CD4-positive, alpha-beta T cell (primary cell): ENCODE measurements around the gene PAPSS2. TPM values are rescaled to one million over a fixed set of nuclear protein-coding genes. Genes with fewer than 3 reads are reported as not detected.

Experiments used
- ATAC-seq: fragments of 200-7000 bp; cut with Tn5 transposase; one replicate; pipeline ENCODE4 v1.10.0; 2022; ENCODE audit warnings: mild to moderate bottlenecking; ENCODE audit not compliant: poor library complexity
- CTCF ChIA-PET: fragments of 350-600 bp; sonication (Branson Sonifier 250); formaldehyde crosslinking; loops from one replicate; lab custom pipeline; 2021; ENCODE audit warnings: antibody characterized with exemption, inconsistent platforms; lab: Charles Lee
- POLR2A ChIA-PET: fragments of 350-600 bp; sonication (Branson Sonifier 250); formaldehyde crosslinking; loops from one replicate; lab custom pipeline; 2021; ENCODE audit warnings: antibody characterized with exemption, inconsistent platforms; lab: Charles Lee
- DNase-seq, 14 experiments: peaks; one replicate each; pipeline ENCODE4 v3.0.0-alpha.2; 2013 to 2020; ENCODE audit warnings: mixed read lengths in 2 of 14
- H3K27ac ChIP-seq, 2 donors: one replicate each; pipeline versions ENCODE4 v1.5.1 to v1.7.0; 2013; ENCODE audit warnings: low read length in 2 of 2, low read depth in 1 of 2, mild to moderate bottlenecking in 1 of 2
- H3K27me3 ChIP-seq, 2 experiments: 1 replicate in 1 of 2; 2 replicates in 1 of 2; pipeline versions ENCODE4 v1.6.1 to v1.7.0; 2013; ENCODE audit warnings: low read length in 2 of 2, control low read depth in 1 of 2, mild to moderate bottlenecking in 1 of 2, moderate library complexity in 1 of 2; ENCODE audit not compliant: insufficient read depth in 2 of 2, control insufficient read depth in 1 of 2
- H3K36me3 ChIP-seq: one replicate; pipeline ENCODE4 v1.6.1; 2013; ENCODE audit warnings: low read length, control low read depth; ENCODE audit not compliant: insufficient read depth
- H3K4me1 ChIP-seq: one replicate; pipeline ENCODE4 v1.6.1; 2013; ENCODE audit warnings: low read length, control low read depth; ENCODE audit not compliant: insufficient read depth
- H3K4me3 ChIP-seq: one replicate; pipeline ENCODE4 v1.5.1; 2013; ENCODE audit warnings: mild to moderate bottlenecking, low read length, moderate library complexity
- H3K9me3 ChIP-seq, 2 experiments: 1 replicate in 1 of 2; 2 replicates in 1 of 2; pipeline versions ENCODE4 v1.6.1 to v1.7.0; 2013; ENCODE audit warnings: low read length in 2 of 2, mild to moderate bottlenecking in 2 of 2, control low read depth in 1 of 2, moderate library complexity in 1 of 2; ENCODE audit not compliant: control insufficient read depth in 1 of 2, insufficient read depth in 1 of 2
- H3K27ac Mint-ChIP-seq: one replicate; pipeline ENCODE4 v1.8.0; 2020; ENCODE audit warnings: mixed read lengths
- H3K27me3 Mint-ChIP-seq: one replicate; pipeline ENCODE4 v1.8.0; 2021; ENCODE audit warnings: mixed read lengths
- H3K36me3 Mint-ChIP-seq: one replicate; pipeline ENCODE4 v1.8.0; 2021; ENCODE audit warnings: low read depth, mixed read lengths
- H3K4me1 Mint-ChIP-seq: one replicate; pipeline ENCODE4 v1.8.0; 2021; ENCODE audit warnings: low read depth, mixed read lengths
- H3K4me3 Mint-ChIP-seq: one replicate; pipeline ENCODE4 v1.8.0; 2020; ENCODE audit warnings: mild to moderate bottlenecking, mixed read lengths
- H3K9me3 Mint-ChIP-seq: one replicate; pipeline ENCODE4 v1.8.0; 2020; ENCODE audit warnings: mixed read lengths
- CTCF ChIP-seq: fragments of 200-600 bp; IDR thresholded peaks from one replicate; pipeline ENCODE4 v1.8.0; 2022; ENCODE audit warnings: antibody characterized with exemption, mild to moderate bottlenecking
- intact Hi-C, 2 experiments: fragments of 100-400 bp; cut with DNase I in 1 of 2; cut with micrococcal nuclease in 1 of 2; formaldehyde crosslinking; loops; one replicate each; pipeline versions ENCODE4 v1.15.1 to v1.9.0; 2023 to 2025; cut with DNase I, micrococcal nuclease
- total RNA-seq, 174 experiments: library from RNA in 2 of 174; stranded (reverse) in 2 of 174; gene quantifications; one replicate each; pipeline ENCODE4 v1.2.3 and lab custom pipeline; 2021 to 2026

PAPSS2 gene
- total RNA-seq, 2 experiments from 2014 or later, result not detected

GRCh38 chr10:87622314-87623004 is 37.2 kb upstream of the PAPSS2 start:
- TF ChIP-seq CTCF, result no peak
- Histone ChIP-seq H3K36me3 (no peaks in the 10 kb centered on the region), H3K9me3 (no peaks in the 10 kb centered on the region), H3K4me1 (no peaks in the 10 kb centered on the region), H3K4me3 (no peak overlapping the region), H3K27me3 (peaks cover 2 to 14% of the 10 kb centered on the region in 2 experiments), H3K27ac (no peak overlapping the region)
- Mint-ChIP-seq H3K27me3 (peaks cover 14% of the 10 kb centered on the region), H3K36me3 (no peaks in the 10 kb centered on the region), H3K4me1 (no peaks in the 10 kb centered on the region), H3K4me3 (no peak overlapping the region), H3K9me3 (no peaks in the 10 kb centered on the region), H3K27ac (no peak overlapping the region)
- CTCF ChIA-PET, result interaction anchor here (0.8 kb wide), 1 partner anchor 8 kb away, joined by 3 read pairs; no protein-coding TSS in a partner anchor
- intact Hi-C loops, result no loop called here
- POLR2A ChIA-PET, result no interaction called here
- ATAC-seq (no peak), DNase-seq (no peak)

- ChIA-PET CTCF (interaction anchor here (0.7 to 0.8 kb wide), 2 partner anchors 8 to 151 kb away, joined by 3 to 5 read pairs; no protein-coding TSS in a partner anchor), POLR2A (no interaction called here)
- H3K27ac Mint-ChIP-seq, result no peak overlapping the region
- no peaks in the 10 kb centered on the region for H3K36me3 Mint-ChIP-seq
- Histone ChIP-seq H3K4me3 (no peak overlapping the region), H3K27ac (no peak overlapping the region), H3K36me3 (no peaks in the 10 kb centered on the region), H3K27me3 (peaks cover 2 to 11% of the 10 kb centered on the region in 2 experiments), H3K4me1 (no peaks in the 10 kb centered on the region), H3K9me3 (no peaks in the 10 kb centered on the region)
- DNase-seq, result no peak
- no peak for ATAC-seq
- no peaks in the 10 kb centered on the region for H3K9me3 Mint-ChIP-seq
- H3K4me1 Mint-ChIP-seq, result no peaks in the 10 kb centered on the region
- no peak overlapping the region for H3K4me3 Mint-ChIP-seq
- TF ChIP-seq CTCF, result no peak
- peaks cover 14% of the 10 kb centered on the region for H3K27me3 Mint-ChIP-seq
- intact Hi-C loops, result no loop called here
Observed at GRCh38 chr10:87623191-87623590, 36.5 kb upstream of the PAPSS2 start.

GRCh38 chr10:87625661-87626060 is 34.0 kb upstream of the PAPSS2 start:
- CTCF ChIA-PET, result no interaction called here
- Mint-ChIP-seq H3K27me3 (peaks cover 4% of the 10 kb centered on the region), H3K36me3 (no peaks in the 10 kb centered on the region)

More at GRCh38 chr10:87625661-87626060, 34.0 kb upstream of the PAPSS2 start:
- ATAC-seq (no peak), DNase-seq (no peak)
- no peak overlapping the region for H3K27ac ChIP-seq
- no peaks in the 10 kb centered on the region for H3K4me1 Mint-ChIP-seq
- H3K4me1 ChIP-seq, result no peaks in the 10 kb centered on the region
- intact Hi-C loops, result no loop called here
- H3K27me3 ChIP-seq, result peaks cover 0 to 6% of the 10 kb centered on the region in 2 experiments
- POLR2A ChIA-PET, result no interaction called here
- TF ChIP-seq CTCF, result no peak
- H3K9me3 Mint-ChIP-seq, result no peaks in the 10 kb centered on the region
- H3K4me3 ChIP-seq, result no peak overlapping the region
- no peak overlapping the region for H3K27ac Mint-ChIP-seq
- no peak overlapping the region for H3K4me3 Mint-ChIP-seq
- no peaks in the 10 kb centered on the region for H3K9me3 ChIP-seq
- no peaks in the 10 kb centered on the region for H3K36me3 ChIP-seq
